GM12878 (cell line): ENCODE results near the gene ACYP2. TPM values are rescaled to one million over a fixed set of nuclear protein-coding genes. Genes with fewer than 3 reads are reported as not detected.

Experiments
- BRCA1 ChIP-seq: IDR thresholded peaks from 2 replicates; pipeline ENCODE4 v1.6.1; 2011; ENCODE audit warnings: low read depth, low read length, improper control_type of control experiment
- CBX3 ChIP-seq: fragments of 200-600 bp; sonication (generic); IDR thresholded peaks from 2 replicates; pipeline ENCODE4 v1.6.1; 2016; ENCODE audit warnings: low read depth, borderline replicate concordance
- CEBPB ChIP-seq, 2 experiments: fragments of 150-350 bp in 1 of 2; IDR thresholded peaks; 2 replicates each; pipeline ENCODE4 v1.6.1; 2012 to 2014; ENCODE audit warnings: low read depth in 2 of 2, low read length in 2 of 2, borderline replicate concordance in 1 of 2, inconsistent platforms in 1 of 2
- CREB1 ChIP-seq: IDR thresholded peaks from 2 replicates; pipeline ENCODE4 v1.6.1; 2012; ENCODE audit warnings: low read depth, mild to moderate bottlenecking, inconsistent platforms
- MTA2 ChIP-seq: fragments of 450-650 bp; IDR thresholded peaks from 2 replicates; pipeline ENCODE4 v1.6.1; 2016; ENCODE audit warnings: low read depth, mild to moderate bottlenecking, moderate library complexity
- MXI1 ChIP-seq: fragments of 150-350 bp; IDR thresholded peaks from 2 replicates; pipeline ENCODE4 v1.6.1; 2011; ENCODE audit warnings: low read depth, mild to moderate bottlenecking, inconsistent platforms, low read length, improper control_type of control experiment
- NFIC ChIP-seq: IDR thresholded peaks from 2 replicates; pipeline ENCODE4 v1.6.1; 2012; ENCODE audit warnings: low read depth, mild to moderate bottlenecking, inconsistent platforms, low read length, moderate library complexity
- NR2C2 ChIP-seq: IDR thresholded peaks from 2 replicates; pipeline ENCODE4 v1.6.1; 2011; ENCODE audit warnings: borderline replicate concordance, low read depth; ENCODE audit not compliant: control insufficient read depth, insufficient read length
- NRF1 ChIP-seq: conservative IDR thresholded peaks from 2 replicates; pipeline ENCODE4 v1.6.1; 2011; ENCODE audit warnings: mild to moderate bottlenecking, low read depth, low read length, improper control_type of control experiment
- PML ChIP-seq: IDR thresholded peaks from 2 replicates; pipeline ENCODE4 v1.6.1; 2012; ENCODE audit warnings: low read length, inconsistent platforms
- POLR2AphosphoS2 ChIP-seq: IDR thresholded peaks from 2 replicates; pipeline ENCODE4 v1.6.1; 2011; ENCODE audit warnings: low read depth, mild to moderate bottlenecking, low read length, improper control_type of control experiment, moderate library complexity
- RB1 ChIP-seq: fragments of 450-650 bp; formaldehyde crosslinking; IDR thresholded peaks from 2 replicates; pipeline ENCODE4 v1.6.1; 2017; ENCODE audit warnings: mild to moderate bottlenecking, borderline replicate concordance
- SMAD1 ChIP-seq: fragments of 450-650 bp; IDR thresholded peaks from 2 replicates; pipeline ENCODE4 v1.6.1; 2018; ENCODE audit warnings: mild to moderate bottlenecking, low read depth; ENCODE audit not compliant: partially characterized antibody
- SP1 ChIP-seq: IDR thresholded peaks from one replicate; pipeline ENCODE4 v1.6.1; 2011; ENCODE audit warnings: low read depth, low read length
- SREBF2 ChIP-seq: IDR thresholded peaks from 2 replicates; pipeline ENCODE4 v1.6.1; 2012; ENCODE audit warnings: mild to moderate bottlenecking, low read length
- SRF ChIP-seq, 2 experiments: IDR thresholded peaks; 2 replicates each; pipeline ENCODE4 v1.6.1; 2011; ENCODE audit warnings: low read depth in 2 of 2, low read length in 2 of 2, mild to moderate bottlenecking in 1 of 2, moderate library complexity in 1 of 2
- STAT1 ChIP-seq: fragments of 450-650 bp; conservative IDR thresholded peaks from 2 replicates; pipeline ENCODE4 v1.6.1; 2014; ENCODE audit warnings: antibody characterized with exemption, mild to moderate bottlenecking
- TBL1XR1 ChIP-seq: IDR thresholded peaks from 2 replicates; pipeline ENCODE4 v1.6.1; 2012; ENCODE audit warnings: low read depth, low read length, improper control_type of control experiment
- TCF3 ChIP-seq: IDR thresholded peaks from 2 replicates; pipeline ENCODE4 v1.6.1; 2012; ENCODE audit warnings: low read depth, mild to moderate bottlenecking, low read length, borderline replicate concordance; ENCODE audit not compliant: insufficient read depth
- ZBTB40 ChIP-seq: fragments of 450-650 bp; IDR thresholded peaks from 2 replicates; pipeline ENCODE4 v1.6.1; 2016; ENCODE audit warnings: mild to moderate bottlenecking, moderate library complexity, borderline replicate concordance
- ZNF592 ChIP-seq: fragments of 450-650 bp; IDR thresholded peaks from 2 replicates; pipeline ENCODE4 v1.6.1; 2017; ENCODE audit warnings: mild to moderate bottlenecking, moderate library complexity
- polyA plus RNA-seq, 11 experiments: library from polyadenylated mRNA; depleted of rRNA in 4 of 11; unstranded in 6 of 11; stranded (reverse) in 5 of 11; fragments of >200 nt; fragmentation: Nextera tagmentation in 4 of 11; fragmentation: Illumina TruSeq in 1 of 11; extraction: Ambion mirVana in 4 of 11; extraction: Trizol in 1 of 11; gene quantifications; 1 replicate in 1 of 11; 2 replicates in 10 of 11; pipeline versions ENCODE4 v1.2.1 to v1.2.3, GENCODE V29; 2011 to 2016; ENCODE audit warnings: inconsistent platforms in 2 of 11, missing spikeins in 2 of 11, low read depth in 1 of 11
- total RNA-seq, 4 experiments: library from RNA; depleted of rRNA in 3 of 4; stranded (reverse); fragments of >200 nt in 3 of 4; fragmentation: Illumina TruSeq in 1 of 4; extraction: Trizol in 1 of 4; gene quantifications; 2 replicates each; pipeline versions ENCODE4 v1.2.1 to v1.2.3, GENCODE V29; 2013 to 2021

ACYP2 gene
- total and polyA plus RNA-seq, 10 of the 15 experiments (the other 5 are each of a cell fraction or from before 2014, with no cell fraction given) = 4.2 to 16.3 (median 9.0) TPM

GRCh38 chr2:54115284-54116137, at the start of gene ACYP2 (continued):
- TF ChIP-seq ZNF592 (no peak), TBL1XR1 (peak; percentile 56; the same call in 1 of the 2 replicates), RB1 (peak; percentile 81; the same call in 1 of the 2 replicates), CEBPB (IDR thresholded peaks at IDR 0.05; ENCODE audit: borderline replicate concordance in 1 of 2, low read depth in 2 of 2, low read length in 2 of 2) (no peak), ZBTB40 (peak; percentile 81), SMAD1 (no peak), NFIC (0 out of 2 replicates have a peak, but pooled peaks have one; percentile 52), SREBF2 (no peak), MTA2 (peak; percentile 31; the same call in 1 of the 2 replicates), MXI1 (peak; percentile 54; the same call in 1 of the 2 replicates), STAT1 (0 out of 2 replicates have a peak, but pooled peaks have one; percentile 73), BRCA1 (no peak), POLR2AphosphoS2 (peak; percentile 89), NR2C2 (no peak), CBX3 (no peak), CREB1 (peak; percentile 64; the same call in 1 of the 2 replicates), SP1 (no peak), TCF3 (0 out of 2 replicates have a peak, but pooled peaks have one; percentile 23), NRF1 (peak; percentile 74), PML (peak; percentile 98), SRF (IDR thresholded peaks at IDR 0.05; ENCODE audit: low read depth in 2 of 2, low read length in 2 of 2) (peak; percentile 93 to 96)
